Body of pancreas (tissue), 4 donors: ENCODE data around the gene GRIK4.

ENCODE experiments used
- CTCF ChIP-seq, 7 experiments: fragments of 450-650 bp in 4 of 7; fragments of 200-600 bp in 3 of 7; sonication (generic) in 3 of 7; IDR thresholded peaks; one replicate each; pipeline ENCODE4 v1.5.1; 2016 to 2019; ENCODE audit warnings: antibody characterized with exemption in 7 of 7
- POLR2A ChIP-seq, 3 donors: fragments of 450-650 bp; IDR thresholded peaks; one replicate each; pipeline ENCODE4 v1.6.1; 2016; ENCODE audit warnings: antibody characterized with exemption in 3 of 3, mild to moderate bottlenecking in 2 of 3

GRCh38 chr11:120932305-120932915, 420.9 kb downstream of the GRIK4 start:
- TF ChIP-seq CTCF (IDR thresholded peaks at IDR 0.05) = no peak
- no peak for TF ChIP-seq POLR2A (IDR thresholded peaks at IDR 0.05)
